GM19455 (cell line): ENCODE data around the gene TBX5.

Experiments used
- ATAC-seq: cut with Tn5 transposase; IDR thresholded peaks from one replicate; pipeline ENCODE4 v1.9.1; 2021; ENCODE audit not compliant: unreplicated experiment

Gene TBX5

DNA sequence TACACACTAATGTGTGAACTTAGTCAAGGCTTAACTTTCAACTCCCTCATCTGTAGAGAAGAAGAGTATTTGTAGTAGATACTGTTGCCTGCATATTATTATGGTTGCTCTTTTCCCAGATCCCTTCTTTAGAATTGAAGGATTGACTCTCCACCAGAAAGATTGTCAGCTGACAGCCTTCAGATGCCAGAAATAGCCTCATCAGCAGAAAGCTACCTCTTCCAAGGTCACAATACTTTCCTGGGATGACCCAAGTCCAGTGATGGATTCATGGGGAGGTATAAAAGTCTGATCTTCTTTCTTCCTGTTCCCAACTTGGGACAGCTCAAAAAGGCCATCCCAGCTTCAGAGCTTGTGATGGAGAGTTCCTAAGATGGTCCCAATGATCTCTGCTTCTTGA lies 78.2 kb downstream of the TBX5 start:
- no peak for ATAC-seq

DNA sequence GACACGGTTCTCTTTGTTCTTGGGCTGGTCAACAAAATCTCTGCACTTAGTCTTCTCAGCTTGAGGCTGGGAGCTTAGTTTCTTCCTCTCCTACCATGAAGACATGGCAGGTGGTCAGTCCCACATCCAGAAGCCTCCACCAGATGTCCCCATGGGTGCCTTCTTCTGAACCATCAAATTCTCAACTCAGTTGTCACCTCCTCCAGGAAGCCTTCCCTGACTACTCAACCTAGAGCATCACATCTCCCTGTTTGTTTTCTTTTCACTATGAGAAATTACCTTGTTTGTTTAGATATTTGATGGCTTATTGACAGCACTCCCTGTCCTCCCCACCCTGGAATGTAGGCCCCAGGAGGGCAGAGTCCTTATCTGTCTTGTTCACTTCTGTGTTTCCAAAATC lies 84.4 kb downstream of the TBX5 start:
- ATAC-seq = no peak

DNA sequence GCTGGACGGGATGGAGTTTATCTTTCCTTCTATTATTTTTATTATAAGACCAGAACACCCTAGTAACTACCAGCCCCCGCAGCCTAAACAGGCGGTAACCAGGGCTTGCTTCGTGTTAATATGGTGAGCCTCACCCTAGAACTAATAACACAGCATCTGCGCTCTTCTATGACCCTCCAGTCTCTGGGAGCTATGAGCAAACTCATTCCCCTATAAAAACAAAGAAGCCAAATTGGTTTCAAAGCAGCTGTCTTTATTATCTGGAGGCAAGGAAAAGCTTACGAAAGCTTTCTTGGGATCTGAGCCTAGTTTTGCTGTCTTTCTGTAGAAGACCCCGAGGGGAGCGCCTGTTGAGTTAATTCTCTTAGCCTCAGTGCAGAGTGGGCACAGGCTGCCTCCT lies 85.0 kb downstream of the TBX5 start:
- no peak for ATAC-seq

DNA sequence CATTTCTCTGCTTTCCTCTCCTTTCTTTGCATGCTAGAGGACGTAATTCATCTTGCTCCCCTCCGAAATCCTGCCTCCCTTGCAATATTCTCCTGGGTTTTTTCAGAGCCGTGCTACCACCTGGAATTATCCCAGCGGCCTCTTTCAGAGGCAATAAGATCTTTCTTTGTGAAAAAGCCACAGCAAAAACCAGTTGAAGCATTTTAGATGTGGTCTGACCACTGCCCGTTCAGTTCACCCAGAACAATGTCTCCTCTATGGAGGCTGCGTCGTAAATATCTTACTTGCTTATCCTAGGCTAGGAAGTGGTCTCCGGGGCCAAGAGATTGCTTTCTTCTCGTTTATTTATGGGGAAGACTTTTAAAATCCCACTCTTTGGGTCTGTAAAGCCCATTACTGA lies 85.8 kb downstream of the TBX5 start:
- ATAC-seq = no peak

DNA sequence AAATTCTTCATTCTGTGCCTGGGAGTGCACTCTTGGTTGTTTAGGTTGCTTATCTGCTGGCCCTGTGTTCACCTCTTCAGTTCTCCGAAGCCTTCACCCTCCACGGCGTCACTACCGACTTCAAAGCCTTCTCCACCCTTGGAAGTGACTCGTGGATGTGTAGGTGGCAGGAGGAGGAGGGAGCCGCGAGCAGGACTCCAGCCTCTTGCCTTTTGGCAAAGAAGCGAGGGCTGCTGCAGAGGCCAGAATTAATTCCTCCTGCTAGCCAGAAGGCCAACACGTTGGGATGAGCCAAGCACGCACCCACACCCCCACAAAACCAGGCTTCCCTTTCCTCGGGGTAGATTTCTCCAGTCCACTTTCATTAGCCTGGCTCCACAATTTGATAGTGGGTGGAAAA lies 86.5 kb downstream of the TBX5 start:
- no peak for ATAC-seq

DNA sequence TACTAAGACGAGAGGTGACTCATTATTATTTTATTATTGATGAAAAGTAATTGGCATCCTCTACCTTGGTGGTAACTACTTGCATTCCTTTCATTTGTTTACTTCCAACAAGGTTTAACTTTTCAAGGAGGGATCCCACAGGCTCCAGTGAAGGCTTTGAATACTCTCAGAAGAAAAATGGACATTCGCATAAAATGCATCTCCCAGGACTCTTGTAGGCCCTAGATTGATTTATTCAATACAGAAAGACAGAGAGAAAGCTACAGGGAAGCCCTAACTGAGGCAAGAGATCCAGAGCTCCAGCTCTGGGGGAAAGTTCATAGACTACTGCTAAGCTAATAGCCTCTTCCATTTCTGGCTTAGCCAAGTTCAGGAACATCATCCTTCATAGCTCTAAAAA lies 87.0 kb downstream of the TBX5 start:
- ATAC-seq = no peak

DNA sequence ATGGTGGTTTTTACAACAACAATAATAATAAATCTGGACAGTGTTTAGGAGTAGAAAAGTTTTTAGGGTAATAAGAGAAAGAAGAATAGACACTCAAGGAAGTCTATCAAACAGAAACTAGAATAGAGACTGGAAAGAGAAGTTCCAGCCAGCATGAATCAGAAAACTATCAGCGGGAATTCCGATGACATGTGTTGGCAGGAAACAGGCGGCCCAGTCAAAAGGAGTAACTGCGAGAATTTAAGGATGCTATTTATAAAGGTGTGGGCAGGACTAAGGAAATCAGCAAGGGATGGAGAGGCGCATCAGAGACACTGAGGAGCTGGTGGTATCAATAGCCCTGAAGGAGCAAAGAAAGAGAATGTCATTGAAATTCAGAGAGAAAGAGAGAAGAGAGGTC lies 89.9 kb downstream of the TBX5 start:
- no peak for ATAC-seq

DNA sequence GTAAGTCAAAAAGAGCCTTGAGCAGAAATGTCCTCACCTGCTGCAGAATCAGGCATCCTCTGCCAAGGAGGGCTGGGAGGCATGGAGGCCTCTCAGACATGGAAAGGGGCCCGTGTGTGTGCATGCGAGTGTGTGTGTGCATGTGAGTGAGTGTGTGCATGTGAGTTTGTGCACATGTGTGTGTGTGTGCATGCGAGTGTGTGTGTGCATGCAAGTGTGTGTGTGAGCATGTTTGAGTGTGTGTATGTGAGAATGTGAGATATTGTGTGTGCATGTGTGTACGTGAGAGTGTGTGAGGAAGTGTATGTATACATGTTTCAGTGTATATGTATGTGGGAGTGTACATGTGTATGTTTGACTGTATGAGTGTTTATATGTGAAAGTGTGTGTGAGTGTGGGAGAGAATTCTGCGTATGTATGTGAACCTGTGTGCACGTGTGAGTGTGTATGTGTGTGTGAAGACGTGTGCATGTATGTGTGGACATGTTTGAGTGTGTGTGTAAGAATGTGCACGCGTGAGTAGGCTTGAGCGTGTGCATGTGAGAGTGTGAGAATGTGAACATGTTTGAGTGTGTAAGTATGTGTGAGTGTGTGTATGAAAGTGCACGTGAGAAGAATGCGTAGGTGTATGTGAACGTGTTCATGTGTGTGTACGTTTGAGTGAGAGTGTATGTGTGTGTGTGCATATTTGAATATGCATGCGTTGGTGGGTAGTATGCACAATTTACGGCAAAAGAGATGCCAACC lies 90.8 kb downstream of the TBX5 start:
- ATAC-seq = no peak

DNA sequence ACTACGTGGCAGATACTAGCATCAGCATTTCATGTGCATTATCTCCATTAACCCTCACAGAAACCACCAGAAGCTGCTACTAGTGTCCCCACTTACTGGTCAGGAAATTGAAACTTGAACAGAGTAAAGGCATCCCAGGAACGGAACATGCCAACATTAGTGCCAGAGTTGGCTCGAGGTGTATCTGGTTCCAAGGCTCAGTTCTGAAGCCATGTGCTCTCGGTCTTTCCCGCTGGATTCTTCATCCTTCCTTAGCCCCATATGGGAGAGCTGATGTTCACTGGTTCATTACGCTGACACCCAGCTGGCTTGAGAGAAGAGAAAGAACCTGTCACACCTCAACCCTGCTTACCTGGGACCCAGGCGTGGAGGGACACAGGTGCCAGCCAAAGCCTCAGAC lies 91.5 kb downstream of the TBX5 start:
- ATAC-seq = no peak

DNA sequence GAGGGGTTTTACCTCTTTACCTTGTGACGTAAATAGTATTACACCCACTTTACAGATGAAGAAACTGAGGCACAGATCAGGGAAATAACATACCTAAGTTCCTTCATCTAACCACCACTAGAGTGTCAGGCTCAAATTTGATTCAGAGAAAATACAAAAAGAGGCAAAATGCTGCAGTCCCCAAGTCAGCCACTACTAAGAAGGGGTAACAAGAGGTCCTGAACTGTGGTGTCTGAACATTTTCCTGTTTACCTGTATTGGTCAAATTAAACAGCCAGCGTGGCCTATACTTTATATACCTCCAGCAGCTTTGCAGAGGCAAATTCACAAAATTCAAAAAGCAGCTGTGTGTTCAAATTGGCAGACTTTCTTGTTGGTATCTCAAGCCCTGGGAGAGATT lies 92.0 kb downstream of the TBX5 start:
- ATAC-seq = no peak

DNA sequence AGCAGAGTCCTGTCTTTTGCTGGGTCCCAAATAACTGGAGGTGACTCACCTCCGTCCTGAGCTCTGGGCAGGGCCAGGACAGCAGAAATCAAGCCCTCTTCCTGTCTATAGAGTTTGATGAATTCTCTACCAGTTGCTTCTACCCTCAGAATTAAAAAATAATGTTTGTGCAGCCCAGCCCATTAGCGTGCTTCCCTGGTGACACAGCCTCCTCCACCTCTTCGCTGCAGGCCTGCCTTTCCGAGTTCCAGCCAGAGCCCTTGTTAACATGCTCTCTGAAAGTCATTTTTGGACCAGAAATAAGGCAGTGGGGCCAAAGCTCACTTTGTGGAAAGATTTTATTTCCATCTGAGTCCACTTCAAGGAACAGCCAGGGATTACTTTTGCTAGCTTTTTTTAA lies 94.0 kb downstream of the TBX5 start:
- ATAC-seq = no peak

DNA sequence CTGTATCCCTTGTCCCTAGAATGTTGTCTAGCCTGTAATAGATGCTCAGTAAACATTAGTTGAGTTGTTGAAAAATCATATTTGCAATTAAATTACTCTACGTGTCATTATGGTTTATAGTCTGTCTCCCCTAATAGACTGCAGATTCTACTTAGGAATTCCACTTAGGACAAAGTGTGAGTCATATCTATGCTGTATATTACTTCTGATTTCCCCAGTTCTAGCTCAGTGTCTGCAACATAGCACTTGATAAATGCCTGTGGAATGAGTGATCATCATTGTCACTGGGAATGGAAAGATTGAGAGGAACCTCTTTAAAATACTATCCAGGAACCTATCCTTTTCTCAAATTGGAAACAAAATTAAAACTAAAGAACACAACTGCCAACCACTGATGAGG lies 99.3 kb downstream of the TBX5 start:
- no peak for ATAC-seq

DNA sequence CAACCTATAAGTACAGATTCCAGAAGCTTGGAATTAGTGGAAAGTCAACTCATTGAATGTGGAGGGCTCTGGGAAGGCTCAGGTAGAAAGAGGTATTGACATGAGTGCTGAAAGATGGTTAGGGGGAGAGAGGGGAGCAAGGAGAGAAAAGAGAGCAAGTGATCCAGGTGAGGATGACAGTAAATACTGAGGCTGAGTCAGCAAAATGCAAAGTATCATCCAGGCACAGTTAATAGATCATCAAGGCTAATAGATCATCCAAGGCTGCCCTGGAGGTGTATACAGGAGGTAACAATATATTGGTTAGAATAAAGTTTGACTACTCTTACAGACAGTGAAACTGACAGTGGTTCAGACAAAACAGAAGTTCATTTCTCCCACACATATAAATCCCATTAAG lies 100.5 kb downstream of the TBX5 start:
- ATAC-seq = no peak
